Mesothelial cell of epicardium (in vitro differentiated cells): Measurements from ENCODE around the gene CCDC71L. TPM values are rescaled to one million over a fixed set of nuclear protein-coding genes. Genes with fewer than 3 reads are reported as not detected.
"Not testable (repeated sequence)": the region's sequence is repeated elsewhere in the genome, so short reads cannot be mapped to it uniquely, and the experiment has no call there.

ENCODE experiments used
- DNase-seq, 2 experiments: peaks; one replicate each; pipeline ENCODE4 v3.0.0; 2021; ENCODE audit warnings: low spot score in 2 of 2; ENCODE audit not compliant: unreplicated experiment in 2 of 2
- H3K27ac Mint-ChIP-seq: 2 replicates; pipeline ENCODE4 v1.8.0; 2021; ENCODE audit warnings: mixed read lengths
- H3K27me3 Mint-ChIP-seq: 2 replicates; pipeline ENCODE4 v1.8.0; 2021; ENCODE audit warnings: low read depth, mixed read lengths
- H3K36me3 Mint-ChIP-seq: 2 replicates; pipeline ENCODE4 v1.8.0; 2021; ENCODE audit warnings: mixed read lengths
- H3K4me1 Mint-ChIP-seq: 2 replicates; pipeline ENCODE4 v1.8.0; 2021; ENCODE audit warnings: mixed read lengths
- H3K4me3 Mint-ChIP-seq: 2 replicates; pipeline ENCODE4 v1.8.0; 2021; ENCODE audit warnings: mild to moderate bottlenecking, moderate library complexity, mixed read lengths
- H3K9me3 Mint-ChIP-seq: 2 replicates; pipeline ENCODE4 v1.8.0; 2021; ENCODE audit warnings: mixed read lengths
- total RNA-seq: library from RNA; stranded (reverse); gene quantifications from 3 replicates; pipeline ENCODE4 v1.2.1, GENCODE V29; 2021
- TF ChIP-seq, protein P1 (sequence below): fragments of 200-600 bp; sonication (generic); IDR thresholded peaks from one replicate; pipeline ENCODE4 v1.5.0; 2021; ENCODE audit warnings: antibody characterized with exemption; ENCODE audit not compliant: unreplicated experiment

The CCDC71L gene
- 21.9 to 23.3 TPM (median 22.5 TPM) in 3 replicates for total RNA-seq

DNA sequence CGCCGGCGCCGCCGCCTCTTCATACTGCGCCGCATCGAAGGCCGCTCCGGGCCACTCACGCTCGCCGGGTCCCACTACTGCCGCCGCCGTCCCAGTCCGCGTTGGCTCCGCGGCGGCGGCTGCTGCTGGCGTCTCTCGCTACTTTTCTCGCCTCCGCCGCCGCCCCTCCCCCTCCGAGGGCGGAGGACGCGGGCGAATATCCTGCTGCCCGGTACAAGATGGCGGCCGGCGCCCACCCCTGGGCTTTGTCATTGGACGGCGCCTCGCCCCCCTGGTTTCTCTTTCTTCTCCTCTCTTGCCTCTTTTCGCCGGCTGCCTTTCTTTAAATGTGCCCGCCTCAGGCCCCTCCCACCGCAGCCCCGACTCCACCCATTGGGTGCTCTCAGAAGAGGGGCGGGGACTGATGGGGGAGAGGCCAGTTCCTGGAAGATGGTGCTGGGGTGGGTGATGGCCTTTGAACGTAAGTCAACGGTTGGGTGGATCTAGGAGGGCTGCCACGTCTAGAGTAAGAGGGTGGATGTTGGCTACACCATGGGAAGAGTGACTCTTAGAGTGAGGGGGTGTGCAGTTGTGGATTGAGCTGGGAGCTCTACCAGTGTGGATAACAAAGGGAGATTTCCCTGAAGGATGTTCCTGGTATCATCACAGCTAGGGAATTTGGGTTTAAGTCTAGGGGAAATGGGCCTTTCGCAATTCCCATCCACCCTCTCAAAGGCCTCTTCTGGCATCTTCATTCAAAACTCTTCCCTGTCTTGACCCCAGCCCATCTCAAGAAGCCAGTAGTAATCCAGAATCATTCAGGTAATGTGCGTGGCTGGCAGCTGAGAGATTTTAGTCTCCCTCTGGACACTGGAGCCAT, at the start of gene CCDC71L:
Gene CCDC71L (minus strand): TSS at position 297 of the 859 bp plus-strand sequence. CDS start 262 bp downstream, at position 35.
- no peaks in the 10 kb centered on the region for H3K36me3 Mint-ChIP-seq
- H3K27me3 Mint-ChIP-seq: no peaks in the 10 kb centered on the region
- H3K27ac Mint-ChIP-seq: peak within 1 kb of the TSS; percentile 89
- H3K4me1 Mint-ChIP-seq: peaks cover 22% of the 10 kb centered on the region
- DNase-seq: peak; percentile 80 to 92
- peaks cover 9% of the 10 kb centered on the region for H3K9me3 Mint-ChIP-seq
- TF ChIP-seq, protein P1, sequence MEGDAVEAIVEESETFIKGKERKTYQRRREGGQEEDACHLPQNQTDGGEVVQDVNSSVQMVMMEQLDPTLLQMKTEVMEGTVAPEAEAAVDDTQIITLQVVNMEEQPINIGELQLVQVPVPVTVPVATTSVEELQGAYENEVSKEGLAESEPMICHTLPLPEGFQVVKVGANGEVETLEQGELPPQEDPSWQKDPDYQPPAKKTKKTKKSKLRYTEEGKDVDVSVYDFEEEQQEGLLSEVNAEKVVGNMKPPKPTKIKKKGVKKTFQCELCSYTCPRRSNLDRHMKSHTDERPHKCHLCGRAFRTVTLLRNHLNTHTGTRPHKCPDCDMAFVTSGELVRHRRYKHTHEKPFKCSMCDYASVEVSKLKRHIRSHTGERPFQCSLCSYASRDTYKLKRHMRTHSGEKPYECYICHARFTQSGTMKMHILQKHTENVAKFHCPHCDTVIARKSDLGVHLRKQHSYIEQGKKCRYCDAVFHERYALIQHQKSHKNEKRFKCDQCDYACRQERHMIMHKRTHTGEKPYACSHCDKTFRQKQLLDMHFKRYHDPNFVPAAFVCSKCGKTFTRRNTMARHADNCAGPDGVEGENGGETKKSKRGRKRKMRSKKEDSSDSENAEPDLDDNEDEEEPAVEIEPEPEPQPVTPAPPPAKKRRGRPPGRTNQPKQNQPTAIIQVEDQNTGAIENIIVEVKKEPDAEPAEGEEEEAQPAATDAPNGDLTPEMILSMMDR: no peak
- peak within 1 kb of the TSS; percentile 88 for H3K4me3 Mint-ChIP-seq

GRCh38 chr7:106709604-106710003, 48.6 kb upstream of the CCDC71L start:
- H3K36me3 Mint-ChIP-seq, DNase-seq, H3K27me3 Mint-ChIP-seq, H3K27ac Mint-ChIP-seq, H3K4me1 Mint-ChIP-seq, H3K4me3 Mint-ChIP-seq: not testable (repeated sequence)
- H3K9me3 Mint-ChIP-seq: peaks cover 30% of the 10 kb centered on the region

- Mint-ChIP-seq H3K27ac (no peak overlapping the region), H3K4me3 (no peak overlapping the region), H3K9me3 (peaks cover 27% of the 10 kb centered on the region), H3K27me3 (no peaks in the 10 kb centered on the region), H3K4me1 (no peaks in the 10 kb centered on the region), H3K36me3 (no peaks in the 10 kb centered on the region)
- no peak for DNase-seq
- TF ChIP-seq, protein P1: no peak
Observed at GRCh38 chr7:106704000-106704840, 43.3 kb upstream of the CCDC71L start.

DNA sequence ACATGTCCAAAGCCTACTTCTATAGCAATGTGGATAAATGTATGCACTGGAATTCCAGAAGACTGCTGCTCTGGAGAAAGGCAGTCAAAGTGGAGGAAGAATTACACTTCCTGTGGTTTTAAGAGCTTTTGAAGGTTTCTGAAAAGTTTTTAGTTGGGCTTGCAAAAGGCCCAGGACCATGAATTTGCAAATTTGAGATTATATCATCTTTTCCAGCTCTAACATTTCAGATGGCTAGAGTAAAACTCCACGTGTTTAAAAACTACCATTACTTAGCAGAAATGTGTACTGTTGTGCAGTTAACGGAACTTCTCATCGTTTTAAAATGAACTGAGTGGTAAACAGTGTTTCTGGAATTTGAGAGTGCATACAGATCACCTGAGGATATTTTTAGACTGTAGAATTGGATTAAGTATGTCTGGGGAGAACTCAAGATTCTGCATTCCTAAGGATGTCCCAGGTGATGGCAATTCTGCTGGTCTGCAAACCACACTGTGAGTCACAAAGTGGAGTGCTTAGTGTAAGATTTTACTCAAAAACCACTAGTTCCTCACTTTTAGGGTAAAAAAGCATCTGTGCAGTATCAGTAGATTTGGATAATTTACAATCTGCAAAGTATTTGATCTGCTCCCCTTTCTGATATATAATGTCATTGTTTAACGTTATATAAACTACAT, 32.9 kb upstream of the CCDC71L start:
- Mint-ChIP-seq H3K9me3 (peaks cover 16% of the 10 kb centered on the region), H3K4me3 (no peak overlapping the region), H3K36me3 (no peaks in the 10 kb centered on the region), H3K27ac (no peak overlapping the region), H3K27me3 (no peaks in the 10 kb centered on the region), H3K4me1 (peaks cover 12% of the 10 kb centered on the region)
- no peak for DNase-seq
- TF ChIP-seq, protein P1: no peak

DNA sequence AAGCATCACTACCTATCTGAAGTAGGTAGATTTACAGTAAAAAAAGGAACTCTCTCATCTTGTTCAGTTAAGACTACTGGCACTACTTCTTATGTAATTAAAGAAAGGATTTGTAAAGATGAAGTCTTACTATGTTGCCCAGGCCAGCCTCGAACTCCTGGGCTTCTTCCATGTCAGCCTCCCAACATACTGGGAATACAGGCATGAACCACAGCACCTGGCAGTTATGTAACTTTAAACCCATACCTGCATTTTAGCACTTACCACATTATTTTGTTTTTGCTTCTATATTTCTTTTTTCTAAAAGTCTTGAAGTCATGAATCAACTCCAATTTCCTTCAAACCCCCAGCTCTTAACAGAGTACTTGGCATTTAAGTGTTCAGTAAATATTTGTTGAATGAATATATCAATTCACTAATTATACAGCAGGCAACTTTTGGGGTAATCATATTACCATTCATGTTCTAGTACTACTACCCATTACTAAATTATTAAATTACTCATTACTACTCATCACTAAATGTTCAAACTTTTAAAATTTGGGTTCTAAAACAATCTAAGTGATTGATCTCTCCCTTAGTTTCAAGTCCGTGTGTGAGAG, 31.6 kb upstream of the CCDC71L start:
- no peak overlapping the region for H3K27ac Mint-ChIP-seq
- H3K27me3 Mint-ChIP-seq: no peaks in the 10 kb centered on the region
- H3K4me3 Mint-ChIP-seq: no peak overlapping the region
- peaks cover 15% of the 10 kb centered on the region for H3K9me3 Mint-ChIP-seq
- peaks cover 12% of the 10 kb centered on the region for H3K4me1 Mint-ChIP-seq
- peaks cover 7% of the 10 kb centered on the region for H3K36me3 Mint-ChIP-seq
- TF ChIP-seq, protein P1: no peak
- no peak for DNase-seq

- not testable (repeated sequence) for H3K27me3 Mint-ChIP-seq, H3K4me3 Mint-ChIP-seq, H3K4me1 Mint-ChIP-seq, DNase-seq, H3K27ac Mint-ChIP-seq
- Mint-ChIP-seq H3K9me3 (peaks cover 32% of the 10 kb centered on the region), H3K36me3 (peaks cover 12% of the 10 kb centered on the region)
Observed at GRCh38 chr7:106688161-106688560, 27.2 kb upstream of the CCDC71L start.
